Measurements from ENCODE around the gene ACOT11. TPM values are rescaled to one million over a fixed set of nuclear protein-coding genes. Genes with fewer than 3 reads are reported as not detected.
A peak's percentile ranks its signal among the peaks of the same experiment; 100 is the strongest.

ACOT11 gene
- total RNA-seq, 2 experiments from 2014 or later: 1.1 to 1.2 TPM

DNA sequence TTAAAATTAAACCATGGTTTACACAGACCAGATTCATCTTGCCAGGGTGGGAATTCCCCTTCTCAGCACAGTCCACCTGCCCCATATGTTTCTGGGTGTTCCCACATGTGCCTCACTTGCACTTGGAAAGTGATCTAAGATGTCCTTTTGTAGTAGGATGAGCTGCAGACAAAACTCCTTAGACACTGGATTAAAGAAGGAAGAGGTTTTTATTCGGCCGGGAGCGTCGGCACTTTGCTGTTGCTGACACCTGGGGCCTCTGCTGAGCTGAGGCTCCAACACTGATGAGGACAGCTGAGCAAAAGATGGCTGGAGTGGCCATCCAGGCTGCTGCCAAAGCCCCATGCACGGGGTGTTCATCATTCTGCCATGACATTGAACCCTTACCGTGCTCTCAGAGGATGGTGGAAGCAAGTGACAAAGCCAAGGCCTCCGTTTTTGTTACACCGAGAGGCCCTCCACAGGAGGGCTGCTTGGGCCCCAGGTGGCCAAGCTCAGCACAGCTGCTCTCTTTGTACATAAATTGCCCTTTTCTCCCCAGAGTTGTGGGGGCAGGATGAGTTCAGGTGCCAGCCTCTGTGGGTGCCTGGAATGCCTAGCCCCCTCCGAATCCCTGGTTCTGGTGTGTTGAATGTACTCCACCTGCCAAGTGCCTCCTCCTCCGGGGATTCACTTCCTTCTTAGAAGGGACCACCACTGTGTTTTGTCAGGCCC lies 7.3 kb upstream of the ACOT11 start:
- H3K36me3 Mint-ChIP-seq (ENCODE audit: low read depth): no peaks in the 10 kb centered on the region
- H3K27me3 Mint-ChIP-seq (ENCODE audit: low read depth): no peaks in the 10 kb centered on the region
- H3K27ac Mint-ChIP-seq: no peak overlapping the region
- H3K4me1 Mint-ChIP-seq (ENCODE audit: low read depth): peaks cover 11% of the 10 kb centered on the region
- no peaks in the 10 kb centered on the region for H3K9me3 Mint-ChIP-seq
- no peak for DNase-seq
- intact Hi-C loops (cut with micrococcal nuclease): no loop called here
- CTCF ChIA-PET: interaction anchor here (0.6 to 1.1 kb wide), 2 partner anchors 261 to 429 kb away, joined by 3 to 6 read pairs; no protein-coding TSS in a partner anchor
- H3K4me3 Mint-ChIP-seq: no peak overlapping the region

- no peak overlapping the region for H3K27ac Mint-ChIP-seq
- intact Hi-C loops (cut with micrococcal nuclease): loop anchor here (1.0 to 2.0 kb wide), 5 partner anchors 72 to 256 kb away; partner anchors contain the start of genes PARS2 and TTC4
These were observed 5.7 kb upstream of the ACOT11 start for GRCh38 chr1:54542120-54542961.

DNA sequence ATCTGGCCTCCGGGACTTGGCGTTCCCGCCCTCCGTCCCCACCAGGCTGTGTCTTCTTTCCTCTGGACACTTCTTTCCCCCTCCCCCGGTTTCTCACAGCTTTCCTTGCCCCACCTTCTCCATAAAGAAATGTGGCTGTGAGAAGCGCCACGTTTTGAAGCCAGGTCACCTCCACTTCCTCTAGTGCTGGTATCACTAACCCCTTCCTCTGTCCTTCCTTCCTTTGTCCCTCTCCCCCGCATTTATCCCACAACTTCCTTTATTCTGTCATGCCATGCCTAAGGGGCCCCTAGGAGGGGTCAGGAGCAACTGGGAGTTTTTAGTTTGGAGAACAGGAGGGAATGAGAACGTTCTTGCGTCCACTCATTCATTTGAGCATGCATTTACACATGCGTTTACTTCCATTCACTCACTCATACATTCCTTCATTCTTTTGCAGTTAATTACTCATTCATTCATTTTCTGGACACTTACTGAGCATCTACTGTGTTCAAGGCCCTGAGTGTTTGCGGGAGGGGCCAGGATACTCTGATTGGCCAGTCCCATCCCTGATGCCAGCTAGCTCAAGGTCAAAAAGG lies 5.0 kb upstream of the ACOT11 start:
- Mint-ChIP-seq H3K36me3 (ENCODE audit: low read depth) (no peaks in the 10 kb centered on the region), H3K4me3 (peak overlapping the region; percentile 70), H3K4me1 (ENCODE audit: low read depth) (peaks cover 11% of the 10 kb centered on the region), H3K27ac (no peak overlapping the region), H3K27me3 (ENCODE audit: low read depth) (no peaks in the 10 kb centered on the region), H3K9me3 (no peaks in the 10 kb centered on the region)
- intact Hi-C loops (cut with micrococcal nuclease): loop anchor here (1.0 to 2.0 kb wide), 5 partner anchors 71 to 256 kb away; partner anchors contain the start of genes PARS2 and TTC4
- no peak for DNase-seq
- CTCF ChIA-PET: interaction anchor here (0.6 to 0.8 kb wide), 2 partner anchors 8 to 44 kb away, joined by 4 read pairs; no protein-coding TSS in a partner anchor

More at GRCh38 chr1:54542120-54542961, 5.7 kb upstream of the ACOT11 start:
- Mint-ChIP-seq H3K27me3 (ENCODE audit: low read depth) (no peaks in the 10 kb centered on the region), H3K4me3 (peak overlapping the region; percentile 70), H3K4me1 (ENCODE audit: low read depth) (peaks cover 11% of the 10 kb centered on the region), H3K9me3 (no peaks in the 10 kb centered on the region), H3K36me3 (ENCODE audit: low read depth) (no peaks in the 10 kb centered on the region)
- peak; percentile 85 for DNase-seq
- CTCF ChIA-PET: interaction anchor here (0.6 to 0.8 kb wide), 2 partner anchors 9 to 43 kb away, joined by 4 read pairs; no protein-coding TSS in a partner anchor

DNA sequence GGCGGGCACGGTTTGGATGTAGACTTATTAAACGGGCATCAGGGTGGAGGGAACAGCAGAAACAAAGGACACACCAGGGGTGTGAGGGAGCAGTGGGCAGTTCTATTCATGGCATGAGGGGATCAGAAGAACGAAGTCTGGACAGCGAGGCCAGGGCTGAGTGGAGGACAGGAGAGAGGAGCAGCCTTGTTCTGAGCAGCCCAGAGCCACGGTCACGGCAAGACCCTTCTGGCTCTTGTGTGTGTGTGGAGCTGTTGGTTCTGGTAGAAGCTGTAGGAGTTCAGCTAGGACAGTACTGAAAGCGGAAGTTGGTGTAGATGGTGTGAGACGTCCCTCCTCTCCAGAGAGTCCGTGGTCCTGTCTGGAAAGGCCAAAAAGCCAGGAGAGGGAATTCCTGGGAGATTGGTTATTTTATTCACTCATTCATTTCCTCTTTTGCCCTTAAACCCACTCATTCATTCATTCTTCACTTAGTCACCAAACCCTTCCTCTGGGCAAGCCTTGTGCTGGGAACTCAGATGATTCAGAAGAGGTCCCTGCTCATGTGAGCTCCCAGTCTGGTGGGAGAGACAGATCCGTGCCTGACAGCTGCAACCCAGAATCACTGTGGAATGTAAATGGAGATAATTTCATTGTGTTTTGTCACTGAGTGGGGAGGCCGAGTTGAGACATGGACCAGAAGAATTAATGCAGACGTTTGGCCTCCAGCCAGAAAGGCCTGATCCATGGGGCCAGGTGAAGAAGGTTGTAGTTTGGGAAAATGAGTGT lies 4.1 kb upstream of the ACOT11 start:
- CTCF ChIA-PET: no interaction called here

GRCh38 chr1:54545916-54546635 lies 2.0 kb upstream of the ACOT11 start:
- Mint-ChIP-seq H3K27me3 (ENCODE audit: low read depth) (no peaks in the 10 kb centered on the region), H3K9me3 (no peaks in the 10 kb centered on the region), H3K4me3 (no peak overlapping the region), H3K4me1 (ENCODE audit: low read depth) (peaks cover 11% of the 10 kb centered on the region), H3K36me3 (ENCODE audit: low read depth) (no peaks in the 10 kb centered on the region), H3K27ac (no peak overlapping the region)
- CTCF ChIA-PET: no interaction called here
- no peak for DNase-seq
- intact Hi-C loops (cut with micrococcal nuclease): no loop called here

More for the DNA sequence above, 4.1 kb upstream of the ACOT11 start:
- Mint-ChIP-seq H3K27ac (no peak overlapping the region), H3K36me3 (ENCODE audit: low read depth) (no peaks in the 10 kb centered on the region), H3K27me3 (ENCODE audit: low read depth) (no peaks in the 10 kb centered on the region), H3K9me3 (no peaks in the 10 kb centered on the region), H3K4me1 (ENCODE audit: low read depth) (peaks cover 11% of the 10 kb centered on the region), H3K4me3 (no peak overlapping the region)
- intact Hi-C loops (cut with micrococcal nuclease): loop anchor here (2.0 kb wide), 1 partner anchor 255 kb away; no protein-coding TSS in a partner anchor
- no peak for DNase-seq

DNA sequence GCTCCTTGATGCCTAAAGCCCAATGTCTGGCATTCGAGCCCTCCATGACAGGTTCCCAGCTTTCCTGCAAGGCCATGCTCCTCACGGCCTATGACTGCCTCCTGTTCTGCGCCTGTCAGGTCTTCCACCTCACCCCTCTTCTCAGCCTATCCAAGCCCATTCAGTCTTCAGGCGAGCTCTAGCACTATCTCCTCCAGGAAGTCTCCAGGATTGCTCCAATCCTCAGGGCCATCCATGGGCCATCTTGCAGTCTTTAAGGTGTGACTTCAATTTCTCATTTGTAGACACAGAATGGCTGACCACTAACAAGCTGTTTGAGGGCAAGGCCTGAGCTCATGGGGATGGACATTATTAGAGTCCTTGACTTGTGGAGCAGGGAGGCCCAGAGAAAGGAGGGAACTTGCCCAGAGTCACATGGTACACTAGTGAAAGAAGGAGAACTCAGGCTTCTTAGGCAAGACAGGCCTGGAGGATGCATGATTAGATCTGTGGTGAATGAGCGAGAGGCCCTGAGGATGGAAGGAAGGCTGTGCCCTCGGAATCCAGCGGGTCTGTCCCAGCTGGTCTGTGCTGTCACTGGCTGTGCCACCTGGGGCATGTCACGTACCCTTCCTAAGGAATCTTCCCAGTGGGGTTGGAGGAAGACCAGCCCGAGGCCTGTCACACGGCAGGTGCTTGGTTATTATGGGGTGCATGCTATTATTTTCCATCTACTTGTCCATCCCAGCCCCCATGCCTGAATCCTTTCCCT lies 1.2 kb upstream of the ACOT11 start:
- Mint-ChIP-seq H3K9me3 (no peaks in the 10 kb centered on the region), H3K4me1 (ENCODE audit: low read depth) (peaks cover 7% of the 10 kb centered on the region), H3K27me3 (ENCODE audit: low read depth) (no peaks in the 10 kb centered on the region), H3K4me3 (no peak overlapping the region), H3K36me3 (ENCODE audit: low read depth) (no peaks in the 10 kb centered on the region), H3K27ac (no peak overlapping the region)
- no peak for DNase-seq
- intact Hi-C loops (cut with micrococcal nuclease): no loop called here
- CTCF ChIA-PET: interaction anchor here (0.6 to 1.0 kb wide), 2 partner anchors 17 to 442 kb away, joined by 3 to 5 read pairs; no protein-coding TSS in a partner anchor

- CTCF ChIA-PET: interaction anchor here (0.6 kb wide), 1 partner anchor 16 kb away, joined by 4 read pairs; no protein-coding TSS in a partner anchor
- Mint-ChIP-seq H3K4me1 (ENCODE audit: low read depth) (no peaks in the 10 kb centered on the region), H3K4me3 (no peak overlapping the region), H3K27me3 (ENCODE audit: low read depth) (no peaks in the 10 kb centered on the region), H3K27ac (no peak overlapping the region), H3K36me3 (ENCODE audit: low read depth) (no peaks in the 10 kb centered on the region), H3K9me3 (no peaks in the 10 kb centered on the region)
- intact Hi-C loops (cut with micrococcal nuclease): no loop called here
- DNase-seq: no peak
These were observed 489 bp downstream of the ACOT11 start for GRCh38 chr1:54548389-54549044.

GRCh38 chr1:54549181-54549924 lies 1.3 kb downstream of the ACOT11 start:
- no peak overlapping the region for H3K4me3 Mint-ChIP-seq
- intact Hi-C loops (cut with micrococcal nuclease): no loop called here
- CTCF ChIA-PET: interaction anchor here (0.7 kb wide), 1 partner anchor 368 kb away, joined by 3 read pairs; no protein-coding TSS in a partner anchor
- DNase-seq: no peak
- H3K4me1 Mint-ChIP-seq (ENCODE audit: low read depth): no peaks in the 10 kb centered on the region
- no peaks in the 10 kb centered on the region for H3K9me3 Mint-ChIP-seq
- H3K27ac Mint-ChIP-seq: no peak overlapping the region
- H3K27me3 Mint-ChIP-seq (ENCODE audit: low read depth): no peaks in the 10 kb centered on the region
- no peaks in the 10 kb centered on the region for H3K36me3 Mint-ChIP-seq (ENCODE audit: low read depth)

GRCh38 chr1:54551891-54552290 lies 3.9 kb downstream of the ACOT11 start:
- no peaks in the 10 kb centered on the region for H3K4me1 Mint-ChIP-seq (ENCODE audit: low read depth)
- H3K36me3 Mint-ChIP-seq (ENCODE audit: low read depth): no peaks in the 10 kb centered on the region
- H3K27ac Mint-ChIP-seq: no peak overlapping the region
- H3K9me3 Mint-ChIP-seq: peaks cover 4% of the 10 kb centered on the region
- DNase-seq: no peak
- H3K4me3 Mint-ChIP-seq: no peak overlapping the region
- CTCF ChIA-PET: interaction anchor here (0.7 kb wide), 1 partner anchor 9 kb away, joined by 4 read pairs; no protein-coding TSS in a partner anchor
- no peaks in the 10 kb centered on the region for H3K27me3 Mint-ChIP-seq (ENCODE audit: low read depth)
- intact Hi-C loops (cut with micrococcal nuclease): no loop called here

All from activated naive CD4-positive, alpha-beta T cell treated with anti-CD3 and anti-CD28 coated beads for 36 hours (primary cell).